Vagina (tissue), 2 donors: ENCODE measurements around the gene ZNF592. TPM values are rescaled to one million over a fixed set of nuclear protein-coding genes. Genes with fewer than 3 reads are reported as not detected.

Source experiments
- DNase-seq, 2 donors: peaks; one replicate each; pipeline ENCODE4 v3.0.0-alpha.2; 2017; ENCODE audit errors: extremely low spot score in 2 of 2
- H3K27ac ChIP-seq: fragments of 200-600 bp; sonication (generic); one replicate; pipeline ENCODE4 v1.5.1; 2019
- H3K27me3 ChIP-seq: fragments of 200-600 bp; sonication (generic); one replicate; pipeline ENCODE4 v1.5.1; 2019
- H3K36me3 ChIP-seq, 2 donors: fragments of 200-600 bp; sonication (generic); one replicate each; pipeline ENCODE4 v1.5.1; 2017 to 2019
- H3K4me1 ChIP-seq: fragments of 200-600 bp; sonication (generic); one replicate; pipeline ENCODE4 v1.5.1; 2019
- H3K4me3 ChIP-seq, 2 donors: fragments of 200-600 bp; sonication (generic); 1 replicate in 1 of 2; 2 replicates in 1 of 2; pipeline ENCODE4 v1.5.1; 2016 to 2019
- H3K9me3 ChIP-seq: fragments of 200-600 bp; sonication (generic); one replicate; pipeline ENCODE4 v1.5.1; 2019
- CTCF ChIP-seq, 3 experiments: fragments of 450-650 bp in 2 of 3; fragments of 200-600 bp in 1 of 3; sonication (generic) in 1 of 3; IDR thresholded peaks; one replicate each; pipeline ENCODE4 v1.5.1; 2017 to 2019; ENCODE audit warnings: antibody characterized with exemption in 3 of 3, mild to moderate bottlenecking in 2 of 3, moderate library complexity in 2 of 3
- POLR2A ChIP-seq, 2 donors: fragments of 450-650 bp; IDR thresholded peaks; one replicate each; pipeline ENCODE4 v1.6.1; 2017; ENCODE audit warnings: antibody characterized with exemption in 2 of 2, mild to moderate bottlenecking in 2 of 2, moderate library complexity in 2 of 2
- POLR2AphosphoS5 ChIP-seq, 2 donors: sonication (generic); formaldehyde crosslinking; IDR thresholded peaks; one replicate each; pipeline ENCODE4 v1.9.0; 2017; ENCODE audit warnings: antibody characterized with exemption in 2 of 2, mild to moderate bottlenecking in 2 of 2, low read depth in 1 of 2; ENCODE audit not compliant: insufficient read depth in 1 of 2
- intact Hi-C: fragments of 100-400 bp; cut with DNase I; formaldehyde crosslinking; loops from one replicate; pipeline ENCODE4 v1.15.1; 2023
- total RNA-seq: library from RNA; depleted of rRNA; stranded (reverse); fragments of >200 nt; gene quantifications from one replicate; pipeline ENCODE4 v1.2.3, GENCODE V29; 2016

ZNF592 gene
- total RNA-seq, 1 donor from 2014 or later: 21.6 TPM

- H3K27ac ChIP-seq: no peak overlapping the region
- no peak for DNase-seq
- no peaks in the 10 kb centered on the region for H3K9me3 ChIP-seq
- TF ChIP-seq POLR2AphosphoS5 (IDR thresholded peaks at IDR 0.05; ENCODE audit: insufficient read depth in 1 of 2, low read depth in 1 of 2): no peak
- TF ChIP-seq POLR2A (IDR thresholded peaks at IDR 0.05): no peak
- no peak for TF ChIP-seq CTCF (IDR thresholded peaks at IDR 0.05)
- H3K36me3 ChIP-seq: no peaks in the 10 kb centered on the region
- no peak overlapping the region for H3K4me3 ChIP-seq
- peaks cover 11% of the 10 kb centered on the region for H3K4me1 ChIP-seq
- no peaks in the 10 kb centered on the region for H3K27me3 ChIP-seq
- intact Hi-C loops: no loop called here
Observed at GRCh38 chr15:84839714-84840113, 91.3 kb downstream of the ZNF592 start.

GRCh38 chr15:84840255-84840654 lies 91.9 kb downstream of the ZNF592 start:
- H3K9me3 ChIP-seq: no peaks in the 10 kb centered on the region
- H3K27ac ChIP-seq: peak overlapping the region; percentile 39
- H3K4me1 ChIP-seq: peaks cover 11% of the 10 kb centered on the region

GRCh38 chr15:84840741-84841429 lies 92.5 kb downstream of the ZNF592 start:
- Histone ChIP-seq H3K9me3 (no peaks in the 10 kb centered on the region), H3K4me3 (no peak overlapping the region), H3K36me3 (no peaks in the 10 kb centered on the region), H3K27ac (peak overlapping the region; percentile 39), H3K27me3 (no peaks in the 10 kb centered on the region), H3K4me1 (peaks cover 11% of the 10 kb centered on the region)
- peak; percentile 17 to 52 for TF ChIP-seq POLR2AphosphoS5 (IDR thresholded peaks at IDR 0.05; ENCODE audit: insufficient read depth in 1 of 2, low read depth in 1 of 2)
- TF ChIP-seq CTCF (IDR thresholded peaks at IDR 0.05): no peak
- intact Hi-C loops: no loop called here
- no peak for DNase-seq

More at GRCh38 chr15:84840255-84840654, 91.9 kb downstream of the ZNF592 start:
- no peak overlapping the region for H3K4me3 ChIP-seq
- no peak for DNase-seq
- H3K36me3 ChIP-seq: no peaks in the 10 kb centered on the region
- TF ChIP-seq POLR2AphosphoS5 (IDR thresholded peaks at IDR 0.05; ENCODE audit: insufficient read depth in 1 of 2, low read depth in 1 of 2): no peak
- intact Hi-C loops: no loop called here
- no peaks in the 10 kb centered on the region for H3K27me3 ChIP-seq

GRCh38 chr15:84842781-84843180 lies 94.4 kb downstream of the ZNF592 start:
- Histone ChIP-seq H3K27me3 (no peaks in the 10 kb centered on the region), H3K4me3 (no peak overlapping the region), H3K4me1 (peaks cover 11% of the 10 kb centered on the region), H3K27ac (no peak overlapping the region), H3K9me3 (no peaks in the 10 kb centered on the region), H3K36me3 (no peaks in the 10 kb centered on the region)
- TF ChIP-seq POLR2AphosphoS5 (IDR thresholded peaks at IDR 0.05; ENCODE audit: insufficient read depth in 1 of 2, low read depth in 1 of 2): no peak
- TF ChIP-seq CTCF (IDR thresholded peaks at IDR 0.05): no peak
- TF ChIP-seq POLR2A (IDR thresholded peaks at IDR 0.05): no peak
- DNase-seq: no peak
- intact Hi-C loops: no loop called here

GRCh38 chr15:84844964-84845363 lies 96.6 kb downstream of the ZNF592 start:
- intact Hi-C loops: no loop called here
- peak overlapping the region; percentile 27 for H3K27ac ChIP-seq
- H3K36me3 ChIP-seq: no peaks in the 10 kb centered on the region
- DNase-seq: no peak
- peaks cover 11% of the 10 kb centered on the region for H3K4me1 ChIP-seq
- no peak overlapping the region for H3K4me3 ChIP-seq
- no peaks in the 10 kb centered on the region for H3K9me3 ChIP-seq
- TF ChIP-seq POLR2A (IDR thresholded peaks at IDR 0.05) (no peak), POLR2AphosphoS5 (IDR thresholded peaks at IDR 0.05; ENCODE audit: insufficient read depth in 1 of 2, low read depth in 1 of 2) (no peak), CTCF (IDR thresholded peaks at IDR 0.05) (no peak)
- H3K27me3 ChIP-seq: no peaks in the 10 kb centered on the region
